ENCODE measurements around the gene SUSD1. TPM values are rescaled to one million over a fixed set of nuclear protein-coding genes. Genes with fewer than 3 reads are reported as not detected.

The SUSD1 gene
- total RNA-seq, 2 experiments from 2014 or later: 2.5 TPM

GRCh38 chr9:112094948-112095681 lies 80.0 kb downstream of the SUSD1 start:
- no peak overlapping the region for H3K4me3 Mint-ChIP-seq
- no peak overlapping the region for H3K27ac Mint-ChIP-seq
- ATAC-seq (no peak), DNase-seq (no peak)
- no peaks in the 10 kb centered on the region for H3K36me3 Mint-ChIP-seq (ENCODE audit: low read depth)
- POLR2A ChIA-PET: interaction anchor here (0.8 kb wide), 1 partner anchor 9 kb away, joined by 5 read pairs; no protein-coding TSS in a partner anchor
- intact Hi-C loops (cut with DNase I, micrococcal nuclease): loop anchor here (10.0 kb wide), 2 partner anchors 620 to 700 kb away; partner anchors contain the start of gene INIP (in 1 of the 2)
- peaks cover 13% of the 10 kb centered on the region for H3K4me1 Mint-ChIP-seq
- CTCF ChIA-PET: interaction anchor here (5.9 kb wide), 1 partner anchor 266 kb away, joined by 61 read pairs; no protein-coding TSS in a partner anchor
- H3K27me3 Mint-ChIP-seq: no peaks in the 10 kb centered on the region
- H3K9me3 Mint-ChIP-seq (ENCODE audit: low read depth): no peaks in the 10 kb centered on the region

DNA sequence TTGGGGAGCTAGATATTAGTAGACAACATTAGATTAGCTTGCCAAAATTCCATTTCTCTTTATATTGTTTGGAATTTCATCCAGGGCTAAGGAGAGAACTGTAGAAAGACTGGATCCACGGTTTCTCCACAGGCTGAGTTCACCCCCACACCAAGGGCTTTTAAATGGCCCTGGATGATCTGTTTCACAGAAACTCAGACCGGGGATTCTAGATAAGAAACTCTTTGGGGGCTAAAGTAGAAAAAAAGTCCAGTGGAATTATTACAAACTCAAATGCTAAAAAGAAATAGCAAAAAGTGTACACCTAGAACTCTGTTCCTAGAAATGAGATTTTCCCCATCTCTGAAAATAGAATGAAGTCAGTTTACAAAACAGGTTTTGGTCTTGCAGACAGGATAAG lies 80.9 kb downstream of the SUSD1 start:
- Mint-ChIP-seq H3K9me3 (ENCODE audit: low read depth) (no peaks in the 10 kb centered on the region), H3K27me3 (no peaks in the 10 kb centered on the region), H3K4me1 (peaks cover 13% of the 10 kb centered on the region), H3K4me3 (no peak overlapping the region), H3K27ac (no peak overlapping the region), H3K36me3 (ENCODE audit: low read depth) (no peaks in the 10 kb centered on the region)
- DNase-seq (no peak), ATAC-seq (no peak)
- POLR2A ChIA-PET: interaction anchor here (0.8 to 1.0 kb wide), 3 partner anchors 8 to 285 kb away, joined by 3 to 6 read pairs (median 5); no protein-coding TSS in a partner anchor
- CTCF ChIA-PET: interaction anchor here (0.6 to 5.9 kb wide), 7 partner anchors 19 to 759 kb away, joined by 3 to 61 read pairs (median 4); no protein-coding TSS in a partner anchor
- intact Hi-C loops (cut with DNase I, micrococcal nuclease): loop anchor here (10.0 kb wide), 2 partner anchors 621 to 701 kb away; partner anchors contain the start of gene INIP (in 1 of the 2)

DNA sequence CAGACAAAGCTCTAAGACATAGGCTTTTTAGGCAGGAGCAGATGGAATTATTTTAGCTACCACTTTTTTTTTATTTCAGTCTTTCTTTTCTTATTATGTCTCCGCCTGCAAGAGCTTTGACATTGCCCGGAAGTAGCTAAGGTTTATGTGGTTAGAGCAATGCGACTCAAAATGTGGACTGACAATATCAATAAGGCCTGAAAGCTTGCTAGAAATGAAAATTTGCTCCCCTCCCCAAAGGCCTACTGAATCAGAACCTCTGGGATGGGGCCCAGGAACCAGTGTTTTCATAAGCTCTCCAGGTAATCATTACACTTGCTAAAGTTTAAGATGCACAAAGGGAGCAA lies 81.3 kb downstream of the SUSD1 start:
- H3K36me3 Mint-ChIP-seq (ENCODE audit: low read depth): no peaks in the 10 kb centered on the region
- no peak overlapping the region for H3K4me3 Mint-ChIP-seq
- H3K27me3 Mint-ChIP-seq: no peaks in the 10 kb centered on the region
- no peak for DNase-seq
- H3K4me1 Mint-ChIP-seq: peaks cover 13% of the 10 kb centered on the region
- ChIA-PET POLR2A (interaction anchor here (0.8 to 1.0 kb wide), 2 partner anchors 27 to 285 kb away, joined by 3 to 6 read pairs; no protein-coding TSS in a partner anchor), CTCF (interaction anchor here (0.6 to 1.4 kb wide), 7 partner anchors 9 to 759 kb away, joined by 3 to 6 read pairs (median 4); no protein-coding TSS in a partner anchor)
- intact Hi-C loops (cut with DNase I, micrococcal nuclease): loop anchor here (10.0 kb wide), 2 partner anchors 621 to 701 kb away; partner anchors contain the start of gene INIP (in 1 of the 2)
- peak; percentile 16 for ATAC-seq
- no peaks in the 10 kb centered on the region for H3K9me3 Mint-ChIP-seq (ENCODE audit: low read depth)
- H3K27ac Mint-ChIP-seq: no peak overlapping the region

DNA sequence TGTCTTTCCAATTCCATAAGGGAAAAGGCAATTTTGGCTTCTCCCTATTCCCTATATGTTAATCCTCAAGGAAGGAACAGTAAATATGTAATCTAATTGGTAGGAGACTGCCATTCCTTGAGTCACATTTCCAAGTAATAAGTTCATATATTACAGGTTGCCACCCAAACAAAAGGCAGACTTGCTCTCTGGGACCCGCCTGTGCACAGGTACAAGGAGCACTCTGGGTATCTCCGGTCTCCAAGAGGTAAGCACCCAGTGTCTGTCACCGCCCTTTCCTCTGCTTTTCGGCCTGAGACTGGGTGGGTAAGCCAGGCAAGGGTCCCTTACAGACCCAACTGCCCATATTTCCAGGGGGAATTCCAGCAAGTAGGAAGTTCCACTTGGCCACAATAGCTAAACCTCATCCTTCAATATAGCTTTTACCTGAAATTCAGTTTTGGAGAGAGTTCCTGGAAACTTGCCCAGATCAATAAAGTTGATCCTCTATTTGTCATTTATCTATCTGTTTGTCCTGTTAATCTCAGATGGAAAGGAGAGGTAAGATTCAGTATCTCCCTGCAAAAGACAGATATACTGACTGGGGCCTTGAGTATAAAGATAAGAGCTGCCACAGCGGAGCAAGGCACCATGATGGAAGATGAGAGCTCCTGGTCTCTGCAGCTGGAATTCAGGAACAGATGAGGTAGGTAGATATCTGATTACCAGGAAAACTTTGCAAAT lies 81.8 kb downstream of the SUSD1 start:
- H3K27ac Mint-ChIP-seq: no peak overlapping the region
- no peaks in the 10 kb centered on the region for H3K36me3 Mint-ChIP-seq (ENCODE audit: low read depth)

DNA sequence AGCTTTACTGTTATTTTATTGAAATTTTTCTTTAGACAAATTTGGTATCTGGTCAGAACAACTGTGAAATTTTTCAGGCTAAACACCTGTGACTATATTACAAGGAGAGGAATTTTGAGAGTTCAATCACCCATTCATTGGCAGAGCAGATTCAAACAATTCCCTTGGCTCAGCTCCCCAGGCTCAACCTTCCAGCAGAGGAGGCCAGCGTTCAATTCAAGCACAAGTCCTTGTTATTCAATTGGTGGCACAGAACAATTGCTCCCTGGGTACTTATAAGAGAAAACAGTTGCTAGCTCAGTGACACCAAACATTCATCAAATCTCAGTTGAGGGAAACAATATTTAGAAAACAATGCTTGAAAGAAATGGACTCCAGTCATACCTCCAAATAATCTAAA lies 83.3 kb downstream of the SUSD1 start:
- Mint-ChIP-seq H3K4me1 (peaks cover 10% of the 10 kb centered on the region), H3K4me3 (no peak overlapping the region), H3K9me3 (ENCODE audit: low read depth) (no peaks in the 10 kb centered on the region), H3K27ac (no peak overlapping the region), H3K36me3 (ENCODE audit: low read depth) (no peaks in the 10 kb centered on the region), H3K27me3 (no peaks in the 10 kb centered on the region)
- DNase-seq (peak; percentile 35), ATAC-seq (no peak)
- ChIA-PET CTCF (interaction anchor here (0.8 to 1.3 kb wide), 4 partner anchors 17 to 270 kb away, joined by 3 to 5 read pairs (median 5); no protein-coding TSS in a partner anchor), POLR2A (no interaction called here)
- intact Hi-C loops (cut with DNase I, micrococcal nuclease): loop anchor here (10.0 kb wide), 2 partner anchors 623 to 703 kb away; partner anchors contain the start of gene INIP (in 1 of the 2)

More for the DNA sequence above, 81.8 kb downstream of the SUSD1 start:
- ChIA-PET CTCF (interaction anchor here (0.6 to 1.4 kb wide), 7 partner anchors 9 to 760 kb away, joined by 3 to 6 read pairs (median 4); no protein-coding TSS in a partner anchor), POLR2A (interaction anchor here (0.8 to 1.0 kb wide), 2 partner anchors 27 to 286 kb away, joined by 3 to 6 read pairs; no protein-coding TSS in a partner anchor)
- no peaks in the 10 kb centered on the region for H3K27me3 Mint-ChIP-seq
- H3K4me3 Mint-ChIP-seq: no peak overlapping the region
- intact Hi-C loops (cut with DNase I, micrococcal nuclease): loop anchor here (10.0 kb wide), 2 partner anchors 621 to 701 kb away; partner anchors contain the start of gene INIP (in 1 of the 2)
- no peak for ATAC-seq
- H3K4me1 Mint-ChIP-seq: peaks cover 11% of the 10 kb centered on the region
- no peak for DNase-seq
- H3K9me3 Mint-ChIP-seq (ENCODE audit: low read depth): no peaks in the 10 kb centered on the region

DNA sequence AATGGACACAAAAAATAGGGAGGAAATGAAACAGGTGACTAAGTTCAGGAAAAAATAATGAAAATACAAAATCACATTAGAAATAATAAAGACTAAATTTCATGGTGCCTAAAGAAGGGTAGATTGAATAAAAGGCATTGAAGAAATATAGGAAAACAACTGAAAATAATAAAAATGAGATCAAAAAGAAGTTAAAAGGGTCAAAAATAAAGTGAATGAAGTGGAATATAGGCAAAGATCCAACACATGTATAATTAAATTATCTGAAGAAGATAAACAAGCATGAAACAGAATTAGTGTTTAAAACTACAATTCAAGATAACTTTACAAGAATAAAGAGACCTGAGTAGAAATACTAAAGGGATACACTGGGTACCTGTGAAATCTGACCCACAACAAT lies 87.6 kb downstream of the SUSD1 start:
- intact Hi-C loops (cut with DNase I, micrococcal nuclease): loop anchor here in 1 of 2 experiments (2.0 to 5.0 kb wide), 2 partner anchors 273 to 815 kb away; no protein-coding TSS in a partner anchor
- Mint-ChIP-seq H3K9me3 (ENCODE audit: low read depth) (no peaks in the 10 kb centered on the region), H3K27me3 (no peaks in the 10 kb centered on the region), H3K4me1 (no peaks in the 10 kb centered on the region), H3K4me3 (no peak overlapping the region), H3K36me3 (ENCODE audit: low read depth) (no peaks in the 10 kb centered on the region), H3K27ac (no peak overlapping the region)
- ATAC-seq (no peak), DNase-seq (no peak)
- ChIA-PET CTCF (interaction anchor here (0.5 to 3.8 kb wide), 10 partner anchors 8 to 292 kb away, joined by 3 to 25 read pairs (median 4); partner anchors contain the start of gene HSDL2), POLR2A (no interaction called here)

GRCh38 chr9:112086627-112087026 lies 88.5 kb downstream of the SUSD1 start:
- ChIA-PET POLR2A (no interaction called here), CTCF (interaction anchor here (0.6 to 3.8 kb wide), 11 partner anchors 11 to 706 kb away, joined by 3 to 25 read pairs (median 3); no protein-coding TSS in a partner anchor)
- intact Hi-C loops (cut with DNase I, micrococcal nuclease): loop anchor here in 1 of 2 experiments (2.0 to 5.0 kb wide), 2 partner anchors 274 to 816 kb away; no protein-coding TSS in a partner anchor
- H3K27me3 Mint-ChIP-seq: no peaks in the 10 kb centered on the region
- no peak overlapping the region for H3K4me3 Mint-ChIP-seq
- no peaks in the 10 kb centered on the region for H3K4me1 Mint-ChIP-seq
- no peaks in the 10 kb centered on the region for H3K9me3 Mint-ChIP-seq (ENCODE audit: low read depth)
- no peak overlapping the region for H3K27ac Mint-ChIP-seq
- no peak for DNase-seq
- ATAC-seq: no peak
- H3K36me3 Mint-ChIP-seq (ENCODE audit: low read depth): no peaks in the 10 kb centered on the region

DNA sequence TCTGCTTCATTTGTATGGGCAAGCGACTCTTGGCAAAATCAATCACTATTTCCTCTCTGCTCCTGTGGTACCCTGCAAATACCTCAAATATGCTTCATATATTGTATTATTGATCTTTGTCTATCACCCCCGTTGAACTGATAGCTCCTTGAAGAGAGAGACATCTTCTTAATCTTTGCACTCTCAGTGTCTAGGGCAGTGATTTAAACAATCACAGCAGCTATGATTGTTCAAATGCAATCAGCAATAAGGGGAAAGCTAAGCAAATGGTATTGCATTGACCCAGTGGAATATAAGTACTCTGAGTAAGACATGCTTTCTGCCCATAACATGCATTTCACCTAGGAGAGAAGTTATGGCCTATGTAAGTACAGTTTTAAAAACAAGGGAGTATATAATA lies 90.2 kb downstream of the SUSD1 start:
- no peak for ATAC-seq
- Mint-ChIP-seq H3K4me3 (no peak overlapping the region), H3K9me3 (ENCODE audit: low read depth) (no peaks in the 10 kb centered on the region), H3K36me3 (ENCODE audit: low read depth) (no peaks in the 10 kb centered on the region), H3K27me3 (no peaks in the 10 kb centered on the region), H3K4me1 (no peaks in the 10 kb centered on the region), H3K27ac (no peak overlapping the region)
- ChIA-PET CTCF (interaction anchor here (0.6 to 2.6 kb wide), 5 partner anchors 13 to 300 kb away, joined by 3 to 17 read pairs (median 4); no protein-coding TSS in a partner anchor), POLR2A (interaction anchor here (0.6 kb wide), 1 partner anchor 30 kb away, joined by 8 read pairs; no protein-coding TSS in a partner anchor)
- DNase-seq: no peak
- intact Hi-C loops (cut with DNase I, micrococcal nuclease): loop anchor here in 1 of 2 experiments (5.0 kb wide), 1 partner anchor 817 kb away; no protein-coding TSS in a partner anchor

GRCh38 chr9:112084334-112084733 lies 90.8 kb downstream of the SUSD1 start:
- CTCF ChIA-PET: interaction anchor here (0.5 to 2.6 kb wide), 7 partner anchors 9 to 325 kb away, joined by 3 to 17 read pairs (median 3); no protein-coding TSS in a partner anchor
- no peak overlapping the region for H3K4me3 Mint-ChIP-seq
- no peaks in the 10 kb centered on the region for H3K27me3 Mint-ChIP-seq
- DNase-seq (no peak), ATAC-seq (no peak)
- intact Hi-C loops (cut with DNase I, micrococcal nuclease): no loop called here
- POLR2A ChIA-PET: no interaction called here
- H3K4me1 Mint-ChIP-seq: no peaks in the 10 kb centered on the region
- no peak overlapping the region for H3K27ac Mint-ChIP-seq
- no peaks in the 10 kb centered on the region for H3K9me3 Mint-ChIP-seq (ENCODE audit: low read depth)
- no peaks in the 10 kb centered on the region for H3K36me3 Mint-ChIP-seq (ENCODE audit: low read depth)

GRCh38 chr9:112081918-112082729 lies 93.0 kb downstream of the SUSD1 start:
- DNase-seq (no peak), ATAC-seq (no peak)
- Mint-ChIP-seq H3K9me3 (ENCODE audit: low read depth) (no peaks in the 10 kb centered on the region), H3K27ac (no peak overlapping the region), H3K4me3 (no peak overlapping the region), H3K27me3 (no peaks in the 10 kb centered on the region), H3K4me1 (peaks cover 1% of the 10 kb centered on the region), H3K36me3 (ENCODE audit: low read depth) (no peaks in the 10 kb centered on the region)
- intact Hi-C loops (cut with DNase I, micrococcal nuclease): no loop called here
- CTCF ChIA-PET: interaction anchor here (0.8 to 1.7 kb wide), 7 partner anchors 16 to 409 kb away, joined by 3 to 10 read pairs (median 3); no protein-coding TSS in a partner anchor
- POLR2A ChIA-PET: no interaction called here
